B cell (primary cell): ENCODE measurements around the gene CD300LB.

Source experiments
- EZH2 ChIP-seq: IDR thresholded peaks from 2 replicates; pipeline ENCODE4 v1.6.1; 2012; ENCODE audit warnings: borderline replicate concordance, low read depth, mild to moderate bottlenecking, moderate library complexity, low read length; ENCODE audit not compliant: insufficient read depth, poor library complexity, severe bottlenecking
- TF ChIP-seq, protein P1 (sequence below): fragments of 200-600 bp; IDR thresholded peaks from one replicate; pipeline ENCODE4 v1.8.0; 2022; ENCODE audit warnings: antibody characterized with exemption, mild to moderate bottlenecking

GRCh38 chr17:74485022-74485743, 46.1 kb downstream of the CD300LB start:
- no peak for TF ChIP-seq EZH2
- TF ChIP-seq, protein P1, sequence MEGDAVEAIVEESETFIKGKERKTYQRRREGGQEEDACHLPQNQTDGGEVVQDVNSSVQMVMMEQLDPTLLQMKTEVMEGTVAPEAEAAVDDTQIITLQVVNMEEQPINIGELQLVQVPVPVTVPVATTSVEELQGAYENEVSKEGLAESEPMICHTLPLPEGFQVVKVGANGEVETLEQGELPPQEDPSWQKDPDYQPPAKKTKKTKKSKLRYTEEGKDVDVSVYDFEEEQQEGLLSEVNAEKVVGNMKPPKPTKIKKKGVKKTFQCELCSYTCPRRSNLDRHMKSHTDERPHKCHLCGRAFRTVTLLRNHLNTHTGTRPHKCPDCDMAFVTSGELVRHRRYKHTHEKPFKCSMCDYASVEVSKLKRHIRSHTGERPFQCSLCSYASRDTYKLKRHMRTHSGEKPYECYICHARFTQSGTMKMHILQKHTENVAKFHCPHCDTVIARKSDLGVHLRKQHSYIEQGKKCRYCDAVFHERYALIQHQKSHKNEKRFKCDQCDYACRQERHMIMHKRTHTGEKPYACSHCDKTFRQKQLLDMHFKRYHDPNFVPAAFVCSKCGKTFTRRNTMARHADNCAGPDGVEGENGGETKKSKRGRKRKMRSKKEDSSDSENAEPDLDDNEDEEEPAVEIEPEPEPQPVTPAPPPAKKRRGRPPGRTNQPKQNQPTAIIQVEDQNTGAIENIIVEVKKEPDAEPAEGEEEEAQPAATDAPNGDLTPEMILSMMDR = no peak
